A549 (cell line): Measurements from ENCODE around the gene HOOK2. TPM values are rescaled to one million over a fixed set of nuclear protein-coding genes. Genes with fewer than 3 reads are reported as not detected.

ENCODE experiments used
- ATAC-seq, 2 experiments: fragments of 200-7000 bp in 1 of 2; fragments of >200 bp in 1 of 2; cut with Nextera tagmentation in 1 of 2; cut with Tn5 transposase in 1 of 2; 3 replicates each; pipeline versions ENCODE4 v1.8.0 to v1.9.1; 2018 to 2020; ENCODE audit warnings: mild to moderate bottlenecking in 1 of 2, moderate library complexity in 1 of 2
- CTCF ChIA-PET: fragments of 300-600 bp; sonication (Branson Sonifier 250); formaldehyde crosslinking; extraction: SDS; loops from one replicate; lab custom pipeline; 2021; ENCODE audit warnings: antibody characterized with exemption, inconsistent platforms; lab: Yijun Ruan, JAX
- POLR2A ChIA-PET: fragments of 350-600 bp; formaldehyde crosslinking; extraction: SDS; loops from one replicate; lab custom pipeline; 2021; ENCODE audit warnings: antibody characterized with exemption, inconsistent platforms; lab: Yijun Ruan, JAX
- DNase-seq, 2 experiments: peaks; one replicate each; pipeline versions ENCODE4 v3.0.0 to v3.0.0-alpha.2; 2011 to 2016; ENCODE audit warnings: low read depth in 1 of 2, low spot score in 1 of 2
- FAIRE-seq: peaks from 2 replicates; lab custom pipeline; 2011; peaks lifted over from hg19 to GRCh38; lab: Jason Lieb, UNC
- H3K27ac ChIP-seq, 2 experiments: fragments of >200 bp; sonication (Bioruptor Twin); formaldehyde crosslinking; 3 replicates each; pipeline ENCODE4 v1.5.1; 2016 to 2017
- H3K4me1 ChIP-seq: fragments of >200 bp; sonication (Bioruptor Twin); formaldehyde crosslinking; 3 replicates; pipeline ENCODE4 v1.6.1; 2016
- H3K4me2 ChIP-seq: fragments of >200 bp; sonication (Bioruptor Twin); formaldehyde crosslinking; 3 replicates; pipeline ENCODE4 v1.6.1; 2016
- H3K4me3 ChIP-seq: fragments of >200 bp; sonication (Bioruptor Twin); formaldehyde crosslinking; 3 replicates; pipeline ENCODE4 v1.5.1; 2016
- H3K9me3 ChIP-seq: fragments of >200 bp; sonication (Bioruptor Twin); formaldehyde crosslinking; 3 replicates; pipeline ENCODE4 v1.6.1; 2016
- BHLHE40 ChIP-seq: IDR thresholded peaks from 2 replicates; pipeline ENCODE4 v1.6.1; 2012; ENCODE audit warnings: low read depth, low read length, inconsistent platforms
- CBX2 ChIP-seq: fragments of 200-600 bp; sonication (generic); IDR thresholded peaks from 2 replicates; pipeline ENCODE4 v1.6.1; 2016; ENCODE audit warnings: low read depth, mild to moderate bottlenecking, borderline replicate concordance
- CBX8 ChIP-seq: fragments of 200-600 bp; sonication (generic); IDR thresholded peaks from 2 replicates; pipeline ENCODE4 v1.6.1; 2016
- CHD2 ChIP-seq: fragments of 150-350 bp; IDR thresholded peaks from 2 replicates; pipeline ENCODE4 v1.6.1; 2014; ENCODE audit warnings: low read length; ENCODE audit not compliant: partially characterized antibody
- E2F6 ChIP-seq: IDR thresholded peaks from 2 replicates; pipeline ENCODE4 v1.6.1; 2012; ENCODE audit warnings: low read depth, borderline replicate concordance
- EHF ChIP-seq: fragments of 250-450 bp; sonication (Bioruptor Pico); IDR thresholded peaks from 2 replicates; pipeline ENCODE4 v1.5.0; 2020; ENCODE audit warnings: mild to moderate bottlenecking
- ELK1 ChIP-seq: fragments of 150-350 bp; IDR thresholded peaks from 2 replicates; pipeline ENCODE4 v1.6.1; 2014; ENCODE audit warnings: low read depth, mild to moderate bottlenecking, low read length
- FOXS1 ChIP-seq: fragments of 250-450 bp; sonication (Bioruptor Pico); IDR thresholded peaks from 2 replicates; pipeline ENCODE4 v1.5.0; 2020; ENCODE audit warnings: mild to moderate bottlenecking, moderate library complexity
- HDAC2 ChIP-seq: fragments of 200-600 bp; sonication (generic); IDR thresholded peaks from 2 replicates; pipeline ENCODE4 v1.6.1; 2016
- HMGXB4 ChIP-seq: fragments of 250-450 bp; sonication (Bioruptor Pico); IDR thresholded peaks from 2 replicates; pipeline ENCODE4 v1.5.0; 2021; ENCODE audit warnings: mild to moderate bottlenecking, moderate library complexity, borderline replicate concordance
- HOXB5 ChIP-seq: fragments of 250-450 bp; sonication (Bioruptor Pico); IDR thresholded peaks from 2 replicates; pipeline ENCODE4 v1.5.0; 2020; ENCODE audit warnings: mild to moderate bottlenecking, moderate library complexity
- JUN ChIP-seq, 2 experiments: fragments of >200 bp; sonication (Bioruptor Twin); formaldehyde crosslinking; IDR thresholded peaks; 2 replicates in 1 of 2; 3 replicates in 1 of 2; pipeline ENCODE4 v1.6.1; 2016 to 2017
- KDM5A ChIP-seq: fragments of 200-600 bp; sonication (generic); IDR thresholded peaks from 2 replicates; pipeline ENCODE4 v1.6.1; 2016; ENCODE audit warnings: antibody characterized with exemption, mild to moderate bottlenecking
- MAFK ChIP-seq: fragments of 450-650 bp; IDR thresholded peaks from 2 replicates; pipeline ENCODE4 v1.6.1; 2014; ENCODE audit not compliant: partially characterized antibody
- PBX3 ChIP-seq: IDR thresholded peaks from 2 replicates; pipeline ENCODE4 v1.6.1; 2012
- PHF8 ChIP-seq: fragments of 200-600 bp; sonication (generic); IDR thresholded peaks from 2 replicates; pipeline ENCODE4 v1.6.1; 2016; ENCODE audit warnings: low read depth, mild to moderate bottlenecking, antibody characterized with exemption, moderate library complexity, borderline replicate concordance
- POLR2A ChIP-seq: IDR thresholded peaks from 2 replicates; pipeline ENCODE4 v1.6.1; 2012; ENCODE audit warnings: mild to moderate bottlenecking, low read length
- RAD21 ChIP-seq, 2 experiments: fragments of >200 bp in 1 of 2; sonication (Bioruptor Twin) in 1 of 2; formaldehyde crosslinking in 1 of 2; IDR thresholded peaks in 1 of 2; conservative IDR thresholded peaks in 1 of 2; 2 replicates in 1 of 2; 3 replicates in 1 of 2; pipeline ENCODE4 v1.6.1; 2012 to 2018; ENCODE audit warnings: inconsistent platforms in 1 of 2
- REST ChIP-seq: fragments of 200-600 bp; sonication (generic); IDR thresholded peaks from 2 replicates; pipeline ENCODE4 v1.6.1; 2016; ENCODE audit warnings: antibody characterized with exemption, mild to moderate bottlenecking, moderate library complexity
- RNF2 ChIP-seq: fragments of 200-600 bp; sonication (generic); IDR thresholded peaks from 2 replicates; pipeline ENCODE4 v1.6.1; 2016; ENCODE audit warnings: low read depth, mild to moderate bottlenecking, antibody characterized with exemption, moderate library complexity, borderline replicate concordance
- TFCP2L1 ChIP-seq: fragments of 250-450 bp; sonication (Bioruptor Pico); IDR thresholded peaks from 2 replicates; pipeline ENCODE4 v1.5.0; 2021; ENCODE audit warnings: mild to moderate bottlenecking
- USF2 ChIP-seq: fragments of 450-650 bp; IDR thresholded peaks from 2 replicates; pipeline ENCODE4 v1.6.1; 2014; ENCODE audit warnings: antibody characterized with exemption
- ZC3H11A ChIP-seq: fragments of 450-650 bp; IDR thresholded peaks from 2 replicates; pipeline ENCODE4 v1.6.1; 2014; ENCODE audit warnings: antibody characterized with exemption, mild to moderate bottlenecking
- ZFP36 ChIP-seq: fragments of 450-650 bp; IDR thresholded peaks from 2 replicates; pipeline ENCODE4 v1.6.1; 2014; ENCODE audit warnings: borderline replicate concordance; ENCODE audit not compliant: partially characterized antibody
- ZNF302 ChIP-seq: fragments of 250-450 bp; sonication (Bioruptor Pico); IDR thresholded peaks from 2 replicates; pipeline ENCODE4 v1.9.0; 2021; ENCODE audit warnings: inconsistent platforms, mild to moderate bottlenecking, moderate library complexity
- ZSCAN20 ChIP-seq: fragments of 250-450 bp; sonication (Bioruptor Pico); IDR thresholded peaks from 2 replicates; pipeline ENCODE4 v1.8.0; 2022; ENCODE audit warnings: mild to moderate bottlenecking, moderate library complexity
- WGBS: methylation state at CpG from one replicate; pipeline ENCODE4 v1.1.6; 2017; ENCODE audit errors: missing lambda C conversion rate; 5-methylcytosine and 5-hydroxymethylcytosine counted together
- polyA plus RNA-seq, 4 experiments: library from polyadenylated mRNA; depleted of rRNA in 3 of 4; stranded (reverse); fragments of >200 nt; fragmentation: RNase III in 1 of 4; extraction: RNeasy Plus Mini Kit Qiagen cat#74134 plus additional on column Dnase treatment in 1 of 4; gene quantifications; 2 replicates in 3 of 4; 3 replicates in 1 of 4; pipeline ENCODE4 v1.2.3, GENCODE V29; 2011 to 2017

Gene HOOK2
- polyA plus RNA-seq, 2 of the 4 experiments (the other 2 are of a cell fraction), result 8.3 to 21.5 TPM

GRCh38 chr19:12787458-12787857 lies 12.1 kb upstream of the HOOK2 start:
- ChIA-PET CTCF (interaction anchor here (1.3 to 5.0 kb wide), 5 partner anchors 9 to 30 kb away, joined by 3 to 58 read pairs (median 8); no protein-coding TSS in a partner anchor), POLR2A (interaction anchor here (2.4 kb wide), 1 partner anchor 9 kb away, joined by 24 read pairs; no protein-coding TSS in a partner anchor)
- WGBS, result 79% methylated on average over 10 of the region's 10 CpGs
- Histone ChIP-seq H3K27ac (peak overlapping the region; percentile 96 to 99), H3K9me3 (no peaks in the 10 kb centered on the region), H3K4me3 (no peak overlapping the region), H3K4me1 (peaks cover 71% of the 10 kb centered on the region), H3K4me2 (peak overlapping the region; percentile 99; the same call in 1 of the 3 replicates)
- ATAC-seq, result no peak
- no peak for FAIRE-seq
- DNase-seq, result no peak
- no peak for TF ChIP-seq TFCP2L1 (CRISPR knock-in tag)
- TF ChIP-seq HOXB5, result no peak
- no peak for TF ChIP-seq MAFK
- TF ChIP-seq POLR2A, result no peak
- TF ChIP-seq ELK1, result no peak
- no peak for TF ChIP-seq EHF (CRISPR knock-in tag)
- no peak for TF ChIP-seq CBX8
- TF ChIP-seq BHLHE40, result no peak
- TF ChIP-seq ZNF302 (CRISPR knock-in tag), result no peak
- TF ChIP-seq ZC3H11A, result no peak
- TF ChIP-seq HMGXB4 (CRISPR knock-in tag), result no peak
- TF ChIP-seq FOXS1 (CRISPR knock-in tag), result no peak
- no peak for TF ChIP-seq RAD21 (conservative IDR thresholded peaks at IDR 0.05 in 1 of 2, IDR thresholded peaks at IDR 0.05 in 1 of 2)
- TF ChIP-seq CHD2, result no peak
- TF ChIP-seq RNF2, result no peak
- no peak for TF ChIP-seq CBX2

- POLR2A ChIA-PET, result no interaction called here
- no peak for DNase-seq
- CTCF ChIA-PET, result interaction anchor here (1.3 to 5.0 kb wide), 3 partner anchors 9 to 13 kb away, joined by 3 to 58 read pairs (median 17); no protein-coding TSS in a partner anchor
- Histone ChIP-seq H3K4me1 (peaks cover 74% of the 10 kb centered on the region), H3K27ac (peak overlapping the region; percentile 96 to 99), H3K9me3 (no peaks in the 10 kb centered on the region), H3K4me2 (peak overlapping the region; percentile 99; the same call in 2 of the 3 replicates), H3K4me3 (no peak overlapping the region)
- ATAC-seq, result no peak
- WGBS, result 94% methylated on average over 3 of the region's 3 CpGs
- FAIRE-seq, result no peak
- no peak for TF ChIP-seq ZNF302 (CRISPR knock-in tag)
- TF ChIP-seq BHLHE40, result no peak
- TF ChIP-seq CBX2, result no peak
- no peak for TF ChIP-seq PHF8
- TF ChIP-seq PBX3, result no peak
- TF ChIP-seq ZFP36, result no peak
- no peak for TF ChIP-seq USF2
- no peak for TF ChIP-seq ZSCAN20 (CRISPR knock-in tag)
- TF ChIP-seq REST, result no peak
- TF ChIP-seq JUN (IDR thresholded peaks at IDR 0.05), result no peak
- no peak for TF ChIP-seq E2F6
- no peak for TF ChIP-seq HDAC2
- no peak for TF ChIP-seq HMGXB4 (CRISPR knock-in tag)
- TF ChIP-seq KDM5A, result no peak
Observed at GRCh38 chr19:12786952-12787351, 11.6 kb upstream of the HOOK2 start.
